Vagina (tissue), 2 donors: ENCODE results near the gene KIAA1671. TPM values are rescaled to one million over a fixed set of nuclear protein-coding genes. Genes with fewer than 3 reads are reported as not detected.
A peak's percentile ranks its signal among the peaks of the same experiment; 100 is the strongest.

ENCODE experiments used
- DNase-seq, 2 donors: peaks; one replicate each; pipeline ENCODE4 v3.0.0-alpha.2; 2017; ENCODE audit errors: extremely low spot score in 2 of 2
- H3K27ac ChIP-seq: fragments of 200-600 bp; sonication (generic); one replicate; pipeline ENCODE4 v1.5.1; 2019
- H3K27me3 ChIP-seq: fragments of 200-600 bp; sonication (generic); one replicate; pipeline ENCODE4 v1.5.1; 2019
- H3K36me3 ChIP-seq, 2 donors: fragments of 200-600 bp; sonication (generic); one replicate each; pipeline ENCODE4 v1.5.1; 2017 to 2019
- H3K4me1 ChIP-seq: fragments of 200-600 bp; sonication (generic); one replicate; pipeline ENCODE4 v1.5.1; 2019
- H3K4me3 ChIP-seq, 2 donors: fragments of 200-600 bp; sonication (generic); 1 replicate in 1 of 2; 2 replicates in 1 of 2; pipeline ENCODE4 v1.5.1; 2016 to 2019
- H3K9me3 ChIP-seq: fragments of 200-600 bp; sonication (generic); one replicate; pipeline ENCODE4 v1.5.1; 2019
- CTCF ChIP-seq, 3 experiments: fragments of 450-650 bp in 2 of 3; fragments of 200-600 bp in 1 of 3; sonication (generic) in 1 of 3; IDR thresholded peaks; one replicate each; pipeline ENCODE4 v1.5.1; 2017 to 2019; ENCODE audit warnings: antibody characterized with exemption in 3 of 3, mild to moderate bottlenecking in 2 of 3, moderate library complexity in 2 of 3
- POLR2A ChIP-seq, 2 donors: fragments of 450-650 bp; IDR thresholded peaks; one replicate each; pipeline ENCODE4 v1.6.1; 2017; ENCODE audit warnings: antibody characterized with exemption in 2 of 2, mild to moderate bottlenecking in 2 of 2, moderate library complexity in 2 of 2
- POLR2AphosphoS5 ChIP-seq, 2 donors: sonication (generic); formaldehyde crosslinking; IDR thresholded peaks; one replicate each; pipeline ENCODE4 v1.9.0; 2017; ENCODE audit warnings: antibody characterized with exemption in 2 of 2, mild to moderate bottlenecking in 2 of 2, low read depth in 1 of 2; ENCODE audit not compliant: insufficient read depth in 1 of 2
- intact Hi-C: fragments of 100-400 bp; cut with DNase I; formaldehyde crosslinking; loops from one replicate; pipeline ENCODE4 v1.15.1; 2023
- total RNA-seq: library from RNA; depleted of rRNA; stranded (reverse); fragments of >200 nt; gene quantifications from one replicate; pipeline ENCODE4 v1.2.3, GENCODE V29; 2016

The KIAA1671 gene
- total RNA-seq, 1 donor from 2014 or later, result 54.0 TPM

GRCh38 chr22:24961217-24961844 lies 8.8 kb downstream of the KIAA1671 start:
- Histone ChIP-seq H3K4me1 (peaks cover 17% of the 10 kb centered on the region), H3K4me3 (no peak overlapping the region), H3K36me3 (no peaks in the 10 kb centered on the region), H3K27me3 (no peaks in the 10 kb centered on the region), H3K9me3 (no peaks in the 10 kb centered on the region), H3K27ac (no peak overlapping the region)
- no peak for TF ChIP-seq CTCF (IDR thresholded peaks at IDR 0.05)
- no peak for TF ChIP-seq POLR2AphosphoS5 (IDR thresholded peaks at IDR 0.05; ENCODE audit: insufficient read depth in 1 of 2, low read depth in 1 of 2)
- no peak for TF ChIP-seq POLR2A (IDR thresholded peaks at IDR 0.05)
- intact Hi-C loops, result no loop called here
- no peak for DNase-seq

- intact Hi-C loops, result no loop called here
These were observed 9.6 kb downstream of the KIAA1671 start for GRCh38 chr22:24962094-24962493.

GRCh38 chr22:24962835-24963234 lies 10.3 kb downstream of the KIAA1671 start:
- Histone ChIP-seq H3K9me3 (no peaks in the 10 kb centered on the region), H3K27ac (no peak overlapping the region), H3K4me3 (no peak overlapping the region), H3K36me3 (no peaks in the 10 kb centered on the region), H3K4me1 (peaks cover 32% of the 10 kb centered on the region), H3K27me3 (no peaks in the 10 kb centered on the region)
- no peak for TF ChIP-seq POLR2AphosphoS5 (IDR thresholded peaks at IDR 0.05; ENCODE audit: insufficient read depth in 1 of 2, low read depth in 1 of 2)
- TF ChIP-seq CTCF (IDR thresholded peaks at IDR 0.05), result no peak
- no peak for TF ChIP-seq POLR2A (IDR thresholded peaks at IDR 0.05)
- intact Hi-C loops, result no loop called here
- no peak for DNase-seq

More at GRCh38 chr22:24962094-24962493, 9.6 kb downstream of the KIAA1671 start:
- Histone ChIP-seq H3K27me3 (no peaks in the 10 kb centered on the region), H3K9me3 (no peaks in the 10 kb centered on the region), H3K36me3 (no peaks in the 10 kb centered on the region), H3K27ac (no peak overlapping the region), H3K4me1 (peaks cover 25% of the 10 kb centered on the region), H3K4me3 (no peak overlapping the region)
- TF ChIP-seq POLR2A (IDR thresholded peaks at IDR 0.05) (no peak), CTCF (IDR thresholded peaks at IDR 0.05) (no peak), POLR2AphosphoS5 (IDR thresholded peaks at IDR 0.05; ENCODE audit: insufficient read depth in 1 of 2, low read depth in 1 of 2) (no peak)
- no peak for DNase-seq

- Histone ChIP-seq H3K4me3 (no peak overlapping the region), H3K36me3 (no peaks in the 10 kb centered on the region), H3K4me1 (peaks cover 41% of the 10 kb centered on the region), H3K27ac (no peak overlapping the region), H3K27me3 (no peaks in the 10 kb centered on the region), H3K9me3 (no peaks in the 10 kb centered on the region)
- TF ChIP-seq CTCF (IDR thresholded peaks at IDR 0.05), result no peak
- TF ChIP-seq POLR2A (IDR thresholded peaks at IDR 0.05), result no peak
- no peak for TF ChIP-seq POLR2AphosphoS5 (IDR thresholded peaks at IDR 0.05; ENCODE audit: insufficient read depth in 1 of 2, low read depth in 1 of 2)
- DNase-seq, result no peak
- intact Hi-C loops, result no loop called here
These were observed 11.9 kb downstream of the KIAA1671 start for GRCh38 chr22:24964441-24964840.

- Histone ChIP-seq H3K4me1 (peaks cover 53% of the 10 kb centered on the region), H3K4me3 (no peak overlapping the region), H3K36me3 (no peaks in the 10 kb centered on the region), H3K27me3 (no peaks in the 10 kb centered on the region), H3K9me3 (no peaks in the 10 kb centered on the region), H3K27ac (peak overlapping the region; percentile 29)
- no peak for TF ChIP-seq CTCF (IDR thresholded peaks at IDR 0.05)
- TF ChIP-seq POLR2A (IDR thresholded peaks at IDR 0.05), result no peak
- TF ChIP-seq POLR2AphosphoS5 (IDR thresholded peaks at IDR 0.05; ENCODE audit: insufficient read depth in 1 of 2, low read depth in 1 of 2), result peak in 1 of 2 donors; percentile 46
- intact Hi-C loops, result no loop called here
- no peak for DNase-seq
These were observed 13.5 kb downstream of the KIAA1671 start for GRCh38 chr22:24965822-24966626.
